ENCODE results near the gene FAM118A.

DNA sequence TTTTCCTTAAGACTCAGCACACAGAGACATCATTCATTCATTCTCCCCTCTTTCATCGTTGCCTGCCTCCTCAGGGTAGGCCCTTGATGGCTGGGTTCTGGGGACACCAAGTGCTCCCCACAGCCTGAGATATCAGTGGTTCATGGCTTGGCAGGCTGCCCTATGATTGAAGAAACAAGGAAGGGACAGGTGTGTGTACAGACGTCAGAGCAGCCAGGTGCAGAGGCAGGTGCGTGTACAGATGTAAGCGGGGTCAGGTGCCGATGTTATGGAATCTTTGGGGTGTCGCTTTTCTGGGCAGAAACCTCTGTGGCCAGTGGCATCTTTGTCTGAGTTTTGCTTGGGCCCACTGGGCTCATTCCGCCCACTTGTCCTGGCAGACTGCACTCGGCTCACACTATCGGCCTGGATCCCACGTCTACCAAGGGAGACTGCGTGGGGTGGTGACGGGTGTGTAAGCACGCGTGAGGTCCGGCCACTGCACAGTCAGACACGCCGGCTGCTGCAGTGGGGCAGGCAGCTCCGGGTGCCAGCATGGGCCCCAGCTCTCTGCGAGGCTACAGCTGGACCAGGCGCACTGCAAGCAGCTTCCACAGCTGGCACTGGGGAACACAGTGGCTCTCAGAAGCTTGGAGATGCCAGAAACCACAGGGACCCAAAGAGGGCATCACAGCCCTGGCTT, 48.2 kb upstream of the FAM118A start:
- TF ChIP-seq EP300 (IDR thresholded peaks at IDR 0.05) (no peak), POLR2A (IDR thresholded peaks at IDR 0.05) (no peak)
- TF ChIP-seq, protein P1, sequence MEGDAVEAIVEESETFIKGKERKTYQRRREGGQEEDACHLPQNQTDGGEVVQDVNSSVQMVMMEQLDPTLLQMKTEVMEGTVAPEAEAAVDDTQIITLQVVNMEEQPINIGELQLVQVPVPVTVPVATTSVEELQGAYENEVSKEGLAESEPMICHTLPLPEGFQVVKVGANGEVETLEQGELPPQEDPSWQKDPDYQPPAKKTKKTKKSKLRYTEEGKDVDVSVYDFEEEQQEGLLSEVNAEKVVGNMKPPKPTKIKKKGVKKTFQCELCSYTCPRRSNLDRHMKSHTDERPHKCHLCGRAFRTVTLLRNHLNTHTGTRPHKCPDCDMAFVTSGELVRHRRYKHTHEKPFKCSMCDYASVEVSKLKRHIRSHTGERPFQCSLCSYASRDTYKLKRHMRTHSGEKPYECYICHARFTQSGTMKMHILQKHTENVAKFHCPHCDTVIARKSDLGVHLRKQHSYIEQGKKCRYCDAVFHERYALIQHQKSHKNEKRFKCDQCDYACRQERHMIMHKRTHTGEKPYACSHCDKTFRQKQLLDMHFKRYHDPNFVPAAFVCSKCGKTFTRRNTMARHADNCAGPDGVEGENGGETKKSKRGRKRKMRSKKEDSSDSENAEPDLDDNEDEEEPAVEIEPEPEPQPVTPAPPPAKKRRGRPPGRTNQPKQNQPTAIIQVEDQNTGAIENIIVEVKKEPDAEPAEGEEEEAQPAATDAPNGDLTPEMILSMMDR (IDR thresholded peaks at IDR 0.05): no peak
